Smooth muscle cell (in vitro differentiated cells): ENCODE data around the gene ZMIZ1. TPM values are rescaled to one million over a fixed set of nuclear protein-coding genes. Genes with fewer than 3 reads are reported as not detected.

Source experiments
- DNase-seq: peaks from one replicate; lab custom pipeline; 2025; ENCODE audit not compliant: unreplicated experiment; lab: John Stamatoyannopoulos, UW
- H2AFZ ChIP-seq: fragments of 200-600 bp; sonication (generic); 2 replicates; pipeline ENCODE4 v1.6.0; 2016; ENCODE audit warnings: antibody characterized with exemption, low read depth, mild to moderate bottlenecking
- H3F3A ChIP-seq: fragments of 200-600 bp; sonication (generic); 2 replicates; pipeline ENCODE4 v1.6.0; 2017; ENCODE audit warnings: antibody characterized with exemption, low read depth
- H3K27ac ChIP-seq: fragments of 200-600 bp; sonication (generic); 2 replicates; pipeline ENCODE4 v1.5.1; 2016; ENCODE audit warnings: low read depth, mild to moderate bottlenecking
- H3K27me3 ChIP-seq: fragments of 200-600 bp; sonication (generic); 2 replicates; pipeline ENCODE4 v1.6.1; 2016; ENCODE audit warnings: low read depth, mild to moderate bottlenecking
- H3K36me3 ChIP-seq: fragments of 200-600 bp; sonication (generic); 2 replicates; pipeline ENCODE4 v1.5.1; 2016; ENCODE audit warnings: low read depth
- H3K4me1 ChIP-seq: fragments of 200-600 bp; sonication (generic); 2 replicates; pipeline ENCODE4 v1.5.1; 2016; ENCODE audit warnings: low read depth
- H3K4me2 ChIP-seq: fragments of 200-600 bp; sonication (generic); 2 replicates; pipeline ENCODE4 v1.6.0; 2016; ENCODE audit warnings: mild to moderate bottlenecking
- H3K4me3 ChIP-seq: fragments of 200-600 bp; sonication (generic); 2 replicates; pipeline ENCODE4 v1.5.1; 2016; ENCODE audit warnings: mild to moderate bottlenecking
- H3K79me2 ChIP-seq: fragments of 200-600 bp; sonication (generic); 2 replicates; pipeline ENCODE4 v1.6.0; 2016; ENCODE audit warnings: low read depth, mild to moderate bottlenecking
- H3K9ac ChIP-seq: fragments of 200-600 bp; sonication (generic); 2 replicates; pipeline ENCODE4 v1.6.0; 2016; ENCODE audit warnings: low read depth
- H3K9me3 ChIP-seq: fragments of 200-600 bp; sonication (generic); replicated peaks from 2 replicates; pipeline ENCODE4 v1.5.1; 2016; ENCODE audit warnings: low read depth
- H4K20me1 ChIP-seq: fragments of 200-600 bp; sonication (generic); 2 replicates; pipeline ENCODE4 v1.6.0; 2016; ENCODE audit warnings: low read depth
- WGBS: methylation state at CpG from one replicate; pipeline ENCODE4 v1.1.7; 2016; ENCODE audit warnings: low lambda C conversion rate; 5-methylcytosine and 5-hydroxymethylcytosine counted together
- polyA plus RNA-seq: library from polyadenylated mRNA; unstranded; fragments of >200 nt; fragmentation: Nextera tagmentation; extraction: Ambion mirVana; gene quantifications from 2 replicates; pipeline ENCODE4 v1.2.1, GENCODE V29; 2016
- total RNA-seq: library from RNA; depleted of rRNA; stranded (reverse); fragments of >200 nt; gene quantifications from 2 replicates; pipeline ENCODE4 v1.2.3, GENCODE V29; 2014
- TF ChIP-seq, protein P1 (sequence below): fragments of 200-600 bp; sonication (generic); IDR thresholded peaks from 2 replicates; pipeline ENCODE4 v1.5.1; 2017; ENCODE audit warnings: borderline replicate concordance, mild to moderate bottlenecking, antibody characterized with exemption; ENCODE audit not compliant: insufficient read depth, poor library complexity, severe bottlenecking

ZMIZ1 gene
- total and polyA plus RNA-seq, 2 experiments from 2014 or later: 24.2 to 31.3 TPM

DNA sequence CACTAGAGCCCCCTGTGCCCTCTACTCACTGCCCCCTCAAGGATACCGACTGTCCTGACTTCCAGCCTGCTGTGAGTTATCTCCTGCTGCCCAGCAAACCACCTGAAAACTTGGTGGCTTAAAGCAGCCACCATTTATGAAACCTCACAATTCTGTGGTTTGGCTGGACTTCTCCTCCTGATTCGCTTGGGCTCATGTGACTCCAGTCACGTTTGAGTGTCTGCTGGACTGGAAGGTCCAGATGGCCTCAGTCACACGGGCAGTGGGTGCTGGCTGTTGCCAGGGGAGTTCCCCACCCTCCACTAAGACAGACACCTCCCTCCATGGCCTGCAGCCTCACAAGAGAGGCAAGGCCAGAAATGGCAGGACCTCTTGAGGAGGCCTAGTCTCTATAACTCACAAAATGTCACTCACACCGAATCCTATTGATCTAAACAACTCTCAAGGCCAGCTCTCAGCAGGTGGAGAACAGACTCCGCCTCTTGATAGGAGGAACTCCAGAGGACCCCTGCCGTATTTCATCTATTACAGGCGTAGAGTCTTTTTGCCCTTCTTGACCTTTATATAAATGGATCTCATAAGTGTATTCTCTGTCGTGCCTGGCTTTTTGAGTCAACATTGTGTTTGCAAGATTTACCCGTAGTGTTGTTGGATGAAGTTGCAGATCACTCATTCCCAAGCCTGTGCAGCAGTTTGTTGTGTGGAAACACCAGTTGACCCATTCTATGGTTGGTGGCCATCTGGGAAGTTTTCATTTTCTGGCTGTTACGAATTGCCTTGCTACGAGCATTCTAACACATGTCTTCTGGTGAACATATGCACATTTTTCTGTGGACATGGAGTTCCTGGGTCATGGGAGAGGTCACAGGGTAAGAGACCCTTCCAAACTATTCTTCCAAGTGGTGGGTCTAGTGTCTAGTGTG is 48.3 kb downstream of the ZMIZ1 start:
- H3K27ac ChIP-seq: peak overlapping the region; percentile 70
- TF ChIP-seq, protein P1, sequence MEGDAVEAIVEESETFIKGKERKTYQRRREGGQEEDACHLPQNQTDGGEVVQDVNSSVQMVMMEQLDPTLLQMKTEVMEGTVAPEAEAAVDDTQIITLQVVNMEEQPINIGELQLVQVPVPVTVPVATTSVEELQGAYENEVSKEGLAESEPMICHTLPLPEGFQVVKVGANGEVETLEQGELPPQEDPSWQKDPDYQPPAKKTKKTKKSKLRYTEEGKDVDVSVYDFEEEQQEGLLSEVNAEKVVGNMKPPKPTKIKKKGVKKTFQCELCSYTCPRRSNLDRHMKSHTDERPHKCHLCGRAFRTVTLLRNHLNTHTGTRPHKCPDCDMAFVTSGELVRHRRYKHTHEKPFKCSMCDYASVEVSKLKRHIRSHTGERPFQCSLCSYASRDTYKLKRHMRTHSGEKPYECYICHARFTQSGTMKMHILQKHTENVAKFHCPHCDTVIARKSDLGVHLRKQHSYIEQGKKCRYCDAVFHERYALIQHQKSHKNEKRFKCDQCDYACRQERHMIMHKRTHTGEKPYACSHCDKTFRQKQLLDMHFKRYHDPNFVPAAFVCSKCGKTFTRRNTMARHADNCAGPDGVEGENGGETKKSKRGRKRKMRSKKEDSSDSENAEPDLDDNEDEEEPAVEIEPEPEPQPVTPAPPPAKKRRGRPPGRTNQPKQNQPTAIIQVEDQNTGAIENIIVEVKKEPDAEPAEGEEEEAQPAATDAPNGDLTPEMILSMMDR: no peak
- no peak overlapping the region for H3K9ac ChIP-seq
- peaks cover 22% of the 10 kb centered on the region for H3F3A ChIP-seq
- no peaks in the 10 kb centered on the region for H3K36me3 ChIP-seq
- H3K79me2 ChIP-seq: peaks cover 94% of the 10 kb centered on the region
- no peak for DNase-seq
- H3K4me1 ChIP-seq: peaks cover 45% of the 10 kb centered on the region
- no peak overlapping the region for H2AFZ ChIP-seq
- no peaks in the 10 kb centered on the region for H3K27me3 ChIP-seq
- peak overlapping the region; percentile 14 for H3K4me2 ChIP-seq
- peaks cover 98% of the 10 kb centered on the region for H4K20me1 ChIP-seq
- 64% methylated on average over 12 of the region's 12 CpGs for WGBS
- H3K9me3 ChIP-seq: no peaks in the 10 kb centered on the region
- H3K4me3 ChIP-seq: no peak overlapping the region

DNA sequence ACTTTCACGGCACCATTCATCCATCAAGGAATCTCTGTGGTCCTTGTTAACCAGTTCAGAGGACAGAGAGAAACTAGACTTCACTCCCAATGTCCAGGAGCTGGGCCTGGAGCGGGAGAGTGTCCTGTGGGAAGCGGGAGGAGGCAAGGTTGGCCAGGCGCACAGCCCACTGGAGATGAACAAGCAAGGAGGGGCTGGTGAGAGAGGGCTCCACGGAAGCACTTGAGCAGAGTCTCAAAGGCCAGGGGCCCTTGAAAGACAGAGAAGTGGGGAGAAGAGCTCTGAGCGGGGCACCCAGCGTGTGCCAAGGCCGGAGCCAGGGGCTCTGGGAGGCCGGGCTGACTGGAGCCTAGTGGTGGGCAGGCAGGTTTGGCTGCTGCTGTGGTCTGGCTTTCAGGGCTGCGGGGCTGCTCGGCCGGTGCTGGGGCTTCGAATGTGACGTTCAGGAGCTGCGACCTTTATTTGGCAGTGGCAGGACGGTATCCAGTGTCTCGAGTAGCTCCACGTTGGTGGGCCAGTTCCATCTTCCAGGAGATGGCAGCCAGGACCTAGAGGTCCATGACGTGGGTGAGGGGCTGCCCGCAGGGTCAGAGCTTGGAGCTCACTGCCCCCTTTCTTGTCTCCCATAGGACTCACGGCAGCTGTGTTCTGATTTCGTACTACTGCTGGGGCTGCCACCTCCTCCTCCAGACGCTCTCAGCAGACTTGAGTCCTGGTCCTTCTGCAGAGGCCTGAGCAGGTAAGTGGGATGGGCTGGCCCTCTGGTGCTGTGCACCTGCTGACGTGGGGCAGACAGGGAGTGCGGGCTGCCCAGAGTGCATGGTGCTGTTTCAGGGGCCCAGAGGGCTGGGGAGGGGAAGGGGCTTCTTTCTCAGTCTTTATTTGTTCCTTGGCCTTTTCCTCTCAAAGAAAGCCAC is 49.8 kb downstream of the ZMIZ1 start:
- H3K4me3 ChIP-seq: no peak overlapping the region
- H2AFZ ChIP-seq: no peak overlapping the region
- peaks cover 98% of the 10 kb centered on the region for H4K20me1 ChIP-seq
- no peak overlapping the region for H3K27ac ChIP-seq
- no peaks in the 10 kb centered on the region for H3K36me3 ChIP-seq
- H3K4me1 ChIP-seq: peaks cover 30% of the 10 kb centered on the region
- H3K27me3 ChIP-seq: no peaks in the 10 kb centered on the region
- 94% methylated on average over 25 of the region's 25 CpGs for WGBS
- H3K79me2 ChIP-seq: peaks cover 92% of the 10 kb centered on the region
- no peaks in the 10 kb centered on the region for H3K9me3 ChIP-seq
- DNase-seq: no peak
- peaks cover 16% of the 10 kb centered on the region for H3F3A ChIP-seq
- H3K4me2 ChIP-seq: no peak overlapping the region
- no peak overlapping the region for H3K9ac ChIP-seq
- TF ChIP-seq, protein P1: no peak

DNA sequence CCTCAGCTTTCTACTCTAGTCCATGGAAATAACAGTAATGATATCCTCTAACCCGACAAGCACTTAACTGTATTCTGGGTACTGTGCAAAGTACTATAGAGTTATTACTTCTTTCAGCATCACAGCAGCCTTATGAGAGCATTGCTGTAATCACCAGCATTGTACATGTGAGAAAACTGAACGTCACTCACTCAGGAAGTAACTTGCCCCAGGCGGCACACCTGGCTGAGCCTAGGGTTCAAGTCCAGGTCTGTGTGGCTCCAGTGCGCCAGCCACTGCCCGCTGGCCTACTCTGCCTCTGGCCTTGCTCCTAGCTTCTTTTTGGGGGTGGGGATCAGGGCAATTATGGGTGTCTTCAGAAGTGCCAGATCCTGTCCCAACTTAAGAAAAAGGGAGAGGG is 50.5 kb downstream of the ZMIZ1 start:
- Histone ChIP-seq H3F3A (peaks cover 14% of the 10 kb centered on the region), H3K4me2 (no peak overlapping the region), H3K4me1 (peaks cover 23% of the 10 kb centered on the region), H4K20me1 (peaks cover 99% of the 10 kb centered on the region), H2AFZ (no peak overlapping the region), H3K36me3 (no peaks in the 10 kb centered on the region), H3K79me2 (peaks cover 93% of the 10 kb centered on the region), H3K27ac (no peak overlapping the region), H3K27me3 (no peaks in the 10 kb centered on the region), H3K9me3 (no peaks in the 10 kb centered on the region), H3K4me3 (no peak overlapping the region), H3K9ac (no peak overlapping the region)
- WGBS: 94% methylated on average over 5 of the region's 5 CpGs
- DNase-seq: no peak
- TF ChIP-seq, protein P1: no peak
